ENCODE data around the gene ZNF365. TPM values are rescaled to one million over a fixed set of nuclear protein-coding genes. Genes with fewer than 3 reads are reported as not detected.

The ZNF365 gene
- total RNA-seq, 4 donors from 2014 or later: 0.17 to 0.49 TPM; not detected in 2

GRCh38 chr10:62388328-62388727 is 14.2 kb downstream of the ZNF365 start:
- TF ChIP-seq CTCF (IDR thresholded peaks at IDR 0.05; ENCODE audit: low read depth): no peak

GRCh38 chr10:62390497-62391176 is 16.5 kb downstream of the ZNF365 start:
- no peak for TF ChIP-seq CTCF (IDR thresholded peaks at IDR 0.05; ENCODE audit: low read depth)

GRCh38 chr10:62393237-62393636 is 19.1 kb downstream of the ZNF365 start:
- no peak for TF ChIP-seq CTCF (IDR thresholded peaks at IDR 0.05; ENCODE audit: low read depth)

GRCh38 chr10:62394556-62395018 is 20.4 kb downstream of the ZNF365 start:
- no peak for TF ChIP-seq CTCF (IDR thresholded peaks at IDR 0.05; ENCODE audit: low read depth)

GRCh38 chr10:62395892-62396291 is 21.7 kb downstream of the ZNF365 start:
- no peak for TF ChIP-seq CTCF (IDR thresholded peaks at IDR 0.05; ENCODE audit: low read depth)

GRCh38 chr10:62396864-62397263 is 22.7 kb downstream of the ZNF365 start:
- no peak for TF ChIP-seq CTCF (IDR thresholded peaks at IDR 0.05; ENCODE audit: low read depth)

- TF ChIP-seq CTCF (IDR thresholded peaks at IDR 0.05; ENCODE audit: low read depth): no peak
These were observed 25.0 kb downstream of the ZNF365 start for GRCh38 chr10:62399211-62399610.

All from subcutaneous adipose tissue (tissue), 4 donors.